HG02981 (cell line): ENCODE results near the gene RBMS1.

Experiments
- ATAC-seq: cut with Tn5 transposase; IDR thresholded peaks from one replicate; pipeline ENCODE4 v1.9.1; 2021; ENCODE audit warnings: mild to moderate bottlenecking, moderate library complexity; ENCODE audit not compliant: unreplicated experiment

Gene RBMS1

DNA sequence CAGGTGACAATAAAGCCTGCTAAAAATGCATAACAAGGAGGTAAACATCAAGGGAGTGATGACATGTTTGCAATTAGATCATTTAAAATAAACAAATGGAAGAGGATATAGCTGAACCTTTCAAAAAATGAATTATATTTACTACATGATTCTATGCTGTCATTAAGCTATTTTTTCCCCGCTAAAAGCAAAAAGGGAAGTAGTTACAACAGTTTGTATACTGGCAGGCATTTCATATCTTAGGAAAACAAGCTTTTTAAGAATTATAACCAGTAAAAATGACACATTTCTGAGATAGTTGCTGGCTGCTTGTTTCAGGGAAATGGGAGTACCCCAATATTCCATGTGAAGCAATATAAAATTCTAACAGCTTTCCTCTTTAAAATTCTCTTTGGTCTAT is 204.5 kb downstream of the RBMS1 start:
- no peak for ATAC-seq

DNA sequence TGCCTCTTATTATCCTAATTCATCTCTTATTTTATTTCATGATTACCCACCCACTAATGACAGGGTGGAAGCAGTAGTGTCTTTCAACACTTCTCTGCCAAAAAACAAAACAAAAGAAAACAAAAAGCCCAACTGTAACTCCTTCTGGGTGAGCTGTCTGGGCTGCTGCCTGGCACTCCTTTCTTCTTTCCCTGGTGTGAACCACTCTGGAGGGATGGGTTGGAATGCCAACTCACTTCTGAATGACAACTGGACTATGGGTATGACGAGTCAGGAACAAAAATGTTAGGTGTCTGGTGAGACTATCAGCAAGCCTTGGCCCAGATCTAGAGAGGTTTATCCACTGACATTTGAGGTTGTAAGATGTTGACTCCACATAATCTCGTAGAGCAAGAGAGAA is 205.3 kb downstream of the RBMS1 start:
- ATAC-seq: no peak

GRCh38 chr2:160287476-160287875 is 206.1 kb downstream of the RBMS1 start:
- ATAC-seq: no peak

DNA sequence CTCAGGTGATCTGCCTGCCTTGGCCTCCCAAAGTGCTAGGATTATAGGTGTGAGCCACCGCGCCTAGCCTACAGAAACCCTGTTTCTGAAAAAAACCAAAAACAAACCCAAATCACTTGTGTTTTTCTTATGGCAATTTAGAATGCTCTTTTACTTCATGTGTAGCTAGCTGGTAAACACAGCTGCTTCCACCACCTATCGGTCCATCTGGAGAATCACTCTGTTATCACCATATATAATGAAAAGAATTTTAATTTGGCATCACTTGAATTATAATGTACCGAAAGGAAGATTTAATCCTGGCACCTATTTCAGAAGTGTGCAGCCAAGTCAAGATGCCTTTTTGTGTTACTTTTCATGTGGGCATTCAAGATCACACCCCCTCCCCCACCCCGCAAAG is 207.1 kb downstream of the RBMS1 start:
- ATAC-seq: no peak

DNA sequence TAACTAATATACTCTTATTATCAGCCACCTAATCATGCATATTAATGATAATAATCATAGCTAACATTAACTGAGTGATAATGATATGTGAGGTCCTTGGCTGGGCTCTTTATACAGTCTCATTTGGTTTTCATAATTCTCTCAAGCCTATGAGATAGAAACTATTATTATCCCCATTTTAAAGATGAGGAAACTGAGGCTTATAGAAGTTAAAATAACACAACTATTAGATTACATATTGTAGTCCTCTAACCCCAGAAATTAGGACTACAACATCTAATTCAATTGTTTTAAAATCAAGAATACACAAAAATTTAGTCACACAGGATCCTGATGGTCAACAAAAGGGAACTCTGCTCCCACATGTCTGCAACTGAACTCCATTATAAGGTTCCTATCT is 209.9 kb downstream of the RBMS1 start:
- ATAC-seq: no peak

- ATAC-seq: no peak
Observed at GRCh38 chr2:160282063-160282580, 211.5 kb downstream of the RBMS1 start.

DNA sequence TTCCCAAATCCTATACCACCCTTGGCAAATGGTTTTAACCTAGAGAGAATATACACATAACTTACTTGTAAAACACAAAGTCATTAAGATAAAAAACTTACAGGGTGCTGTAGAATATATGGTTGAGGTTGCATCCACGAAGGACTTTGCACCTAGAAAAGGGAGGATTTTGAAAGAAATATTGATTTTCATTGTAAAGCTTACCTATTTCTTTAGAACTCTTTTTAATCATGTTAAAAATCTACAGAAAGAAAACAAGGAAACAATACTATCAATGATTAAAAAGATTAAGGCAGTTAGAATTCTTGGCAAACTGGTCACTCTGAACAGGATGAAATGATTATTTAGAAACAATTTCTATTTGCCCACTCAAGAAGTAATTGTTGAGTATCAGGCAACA is 212.4 kb downstream of the RBMS1 start:
- ATAC-seq: no peak

DNA sequence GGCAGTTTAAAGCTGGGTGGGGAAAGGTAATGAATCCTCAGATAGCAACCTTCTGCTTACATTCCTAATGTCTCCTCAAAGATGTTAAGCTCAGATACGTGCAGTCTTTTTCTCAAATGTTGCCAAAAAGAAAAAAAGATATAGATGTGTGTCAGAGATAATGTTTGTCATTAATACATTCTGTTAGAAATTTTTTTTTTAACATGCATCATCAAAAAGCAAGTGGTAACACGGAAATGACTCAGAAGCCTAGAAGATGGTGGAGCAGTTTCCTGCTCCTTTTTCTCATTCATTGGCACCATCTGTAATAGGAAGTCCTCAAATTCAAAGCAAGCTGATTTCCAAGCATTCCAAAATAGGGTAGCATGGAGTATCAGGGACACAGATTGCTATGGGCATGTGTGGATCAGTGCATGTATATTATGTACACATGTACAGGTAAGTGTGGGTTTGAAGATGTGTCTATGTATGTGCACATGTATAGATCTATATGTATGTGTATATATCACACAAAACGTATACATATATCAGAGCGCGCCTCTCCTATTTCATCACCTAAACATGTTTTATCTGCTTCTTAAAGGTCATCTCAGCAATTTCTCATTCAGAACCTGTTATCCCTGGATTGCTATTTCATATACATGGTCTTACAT is 213.7 kb downstream of the RBMS1 start:
- no peak for ATAC-seq

- no peak for ATAC-seq
Observed at GRCh38 chr2:160278879-160279177, 214.8 kb downstream of the RBMS1 start.

DNA sequence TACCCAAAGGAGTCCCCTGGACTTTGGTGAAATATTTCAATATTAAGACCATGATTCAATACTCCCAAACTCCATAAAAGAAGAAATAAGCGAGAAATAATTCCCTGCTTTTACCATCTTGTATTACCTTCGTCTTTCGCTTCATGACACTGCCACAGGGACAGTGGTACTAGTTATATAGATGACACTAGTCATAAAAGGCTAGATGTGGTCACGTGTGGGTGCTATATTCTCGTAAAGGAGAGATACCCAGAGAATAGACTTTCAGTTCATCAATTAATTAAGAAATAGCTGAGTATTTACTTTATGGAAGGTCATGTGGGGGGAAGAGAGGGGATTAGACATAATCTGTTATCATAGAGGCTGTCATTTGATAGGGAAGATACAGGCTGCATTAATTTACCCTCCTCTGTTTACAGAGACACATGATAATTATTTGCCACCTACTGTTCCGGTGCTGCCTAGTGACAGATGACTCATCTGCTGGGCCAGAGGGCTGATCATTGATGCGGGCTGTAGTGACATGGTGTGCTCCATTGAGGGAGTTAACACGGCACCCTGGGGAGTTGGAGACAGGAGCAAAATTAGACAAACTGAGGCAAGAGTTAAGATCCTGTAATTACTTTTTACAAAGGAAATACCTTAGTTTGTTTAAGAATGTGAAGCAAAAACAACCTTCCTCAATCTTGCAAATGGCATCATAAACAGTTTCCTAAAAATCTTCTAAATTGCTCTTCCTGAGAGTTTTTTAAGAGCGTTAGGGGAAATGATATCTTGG is 215.3 kb downstream of the RBMS1 start:
- ATAC-seq: peak; percentile 89

- no peak for ATAC-seq
Observed at GRCh38 chr2:160277151-160277550, 216.5 kb downstream of the RBMS1 start.

- ATAC-seq: no peak
Observed at GRCh38 chr2:160275656-160276055, 218.0 kb downstream of the RBMS1 start.

- no peak for ATAC-seq
Observed at GRCh38 chr2:160271171-160272086, 222.2 kb downstream of the RBMS1 start.

DNA sequence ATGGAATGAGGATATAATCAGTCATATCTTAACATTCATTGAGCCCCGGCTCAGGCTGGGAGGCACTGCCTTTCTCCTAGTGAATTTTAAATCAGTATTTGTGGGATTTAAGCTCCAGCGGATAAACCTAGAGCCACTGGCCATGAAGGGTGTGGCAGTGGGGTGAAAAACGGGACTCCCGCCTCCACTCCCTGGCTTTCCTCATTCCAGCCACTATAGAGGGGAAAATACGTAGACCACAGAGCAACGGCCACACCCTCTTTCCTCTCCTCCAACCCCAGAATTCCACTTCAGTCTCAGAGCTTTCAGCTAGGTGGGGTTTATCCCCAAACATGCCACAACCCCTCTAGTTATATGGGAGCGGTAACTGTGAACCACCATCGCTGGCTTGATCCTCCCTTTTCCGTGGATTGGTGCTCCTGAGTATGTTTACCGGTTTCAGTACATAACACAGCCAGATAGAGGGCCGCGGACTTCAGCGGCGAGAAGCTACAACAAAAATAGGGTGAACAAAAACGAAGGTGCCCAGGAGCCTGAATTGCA is 223.0 kb downstream of the RBMS1 start:
- no peak for ATAC-seq

DNA sequence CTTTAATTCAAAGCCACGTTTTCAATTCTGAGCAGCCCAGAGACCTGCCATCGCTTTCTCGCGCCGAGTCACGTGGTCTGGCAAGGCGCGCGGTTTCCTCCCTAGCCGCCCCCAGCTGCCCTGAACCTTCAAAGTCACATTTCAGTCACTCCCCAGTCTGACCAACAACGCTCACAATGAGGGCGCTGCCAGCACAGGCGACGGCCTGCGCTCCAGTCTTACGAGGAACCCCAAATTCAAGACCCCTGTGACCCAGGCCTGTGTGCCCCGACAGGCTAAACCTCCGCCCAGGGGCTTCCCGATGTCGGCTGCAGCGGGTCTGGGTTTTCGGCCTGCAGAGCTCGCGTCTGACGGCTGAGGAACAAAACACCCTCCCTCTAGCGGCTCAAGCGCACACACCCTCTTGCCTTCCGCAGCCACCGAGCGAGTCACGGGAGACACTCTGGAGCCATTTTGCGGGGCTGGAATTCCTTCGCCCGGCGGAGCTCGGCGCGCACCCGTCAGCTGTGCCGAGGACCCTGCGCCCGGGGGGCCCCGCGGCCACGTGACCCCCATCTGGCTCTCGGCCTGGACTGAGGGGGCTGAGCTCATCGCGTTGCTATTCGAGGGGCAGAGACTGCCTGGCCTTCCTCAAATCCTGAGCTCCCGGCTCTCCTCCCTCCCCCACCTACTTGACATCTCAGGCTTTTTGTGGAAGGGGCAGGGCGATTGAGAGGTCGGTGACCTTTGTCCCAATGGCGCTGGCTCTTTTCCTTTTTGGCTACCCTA is 223.6 kb downstream of the RBMS1 start:
- peak; percentile 91 for ATAC-seq

GRCh38 chr2:160269365-160269764 is 224.2 kb downstream of the RBMS1 start:
- ATAC-seq: no peak

DNA sequence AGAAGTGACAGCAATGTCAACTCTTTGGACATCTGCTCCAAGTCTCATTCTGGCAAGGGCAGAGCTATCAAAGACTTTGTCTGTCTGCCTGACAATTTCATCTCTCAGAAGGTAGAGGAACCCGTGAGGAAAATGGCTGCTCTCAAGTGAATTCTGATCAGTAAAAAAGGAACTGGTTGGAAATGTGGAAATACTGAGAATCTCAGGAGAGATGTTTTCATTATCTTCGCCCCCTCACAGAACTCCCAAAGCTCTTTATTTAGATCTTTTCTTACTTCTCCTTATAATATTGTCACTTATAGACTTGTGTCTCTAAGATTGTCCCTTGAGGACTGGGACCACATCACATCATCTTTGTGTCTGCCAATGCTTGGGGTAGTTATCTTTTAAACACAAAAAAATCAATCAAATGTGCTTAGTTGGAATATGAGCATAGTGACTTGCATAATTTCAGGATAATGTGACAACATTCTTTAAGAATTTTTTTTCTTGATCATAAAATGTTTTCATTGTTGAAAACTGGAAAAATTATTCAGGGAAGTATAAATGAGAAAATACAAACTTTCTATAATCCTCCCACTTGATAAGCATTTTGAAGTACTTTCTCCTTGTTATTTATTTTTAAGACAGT is 225.3 kb downstream of the RBMS1 start:
- ATAC-seq: no peak

- no peak for ATAC-seq
Observed at GRCh38 chr2:160267692-160268091, 225.9 kb downstream of the RBMS1 start.

GRCh38 chr2:160267022-160267421 is 226.6 kb downstream of the RBMS1 start:
- no peak for ATAC-seq

GRCh38 chr2:160266037-160266551 is 227.5 kb downstream of the RBMS1 start:
- ATAC-seq: peak; percentile 32
